BLaER1 treated with 17β-estradiol and CSF1 and Interleukin-3, amounts not matched to agents 10 nM and 100 nM (cell line): Measurements from ENCODE around the gene AGK.
"Not testable (repeated sequence)": the region's sequence is repeated elsewhere in the genome, so short reads cannot be mapped to it uniquely, and the experiment has no call there.

Experiments
- H3K27ac ChIP-seq, 11 experiments: shearing (Covaris generic); formaldehyde crosslinking; 2 replicates each; pipeline ENCODE4 v1.8.1; 2022
- H3K27me3 ChIP-seq, 11 experiments: shearing (Covaris generic); formaldehyde crosslinking; 2 replicates each; pipeline ENCODE4 v1.8.1; 2022
- H3K36me3 ChIP-seq, 11 experiments: shearing (Covaris generic); formaldehyde crosslinking; 2 replicates each; pipeline ENCODE4 v1.8.1; 2022
- H3K4me1 ChIP-seq, 10 experiments: shearing (Covaris generic); formaldehyde crosslinking; 2 replicates each; pipeline ENCODE4 v1.8.1; 2022
- H3K4me2 ChIP-seq, 11 experiments: shearing (Covaris generic); formaldehyde crosslinking; 2 replicates each; pipeline ENCODE4 v1.8.1; 2022
- H3K4me3 ChIP-seq, 10 experiments: shearing (Covaris generic); formaldehyde crosslinking; 2 replicates each; pipeline ENCODE4 v1.8.1; 2022
- H3K9ac ChIP-seq, 11 experiments: shearing (Covaris generic); formaldehyde crosslinking; 2 replicates each; pipeline ENCODE4 v1.8.1; 2022
- H3K9me3 ChIP-seq, 11 experiments: shearing (Covaris generic); formaldehyde crosslinking; replicated peaks in 1 of 11; 2 replicates each; pipeline ENCODE4 v1.8.1; 2022
- H4K20me1 ChIP-seq, 11 experiments: shearing (Covaris generic); formaldehyde crosslinking; 2 replicates each; pipeline ENCODE4 v1.8.1; 2022
- Cebpa-rat ChIP-seq, 11 experiments: shearing (Covaris generic); IDR thresholded peaks; 2 replicates each; pipeline ENCODE4 v1.8.1; 2022

The AGK gene

GRCh38 chr7:141685285-141686023, 134.2 kb downstream of the AGK start:
- H3K4me1 ChIP-seq: peaks cover 0 to 9% (median 0%) of the 10 kb centered on the region in 10 experiments; a peak in 3 of 20 replicates
- H4K20me1 ChIP-seq: peaks cover 0 to 5% (median 0%) of the 10 kb centered on the region in 11 experiments; a peak in 2 of 22 replicates
- H3K4me3 ChIP-seq: no peak overlapping the region
- no peak overlapping the region for H3K9ac ChIP-seq
- H3K4me2 ChIP-seq: no peak overlapping the region
- no peaks in the 10 kb centered on the region for H3K9me3 ChIP-seq
- no peak for TF ChIP-seq Cebpa-rat (IDR thresholded peaks at IDR 0.05)
- no peaks in the 10 kb centered on the region for H3K27me3 ChIP-seq
- H3K36me3 ChIP-seq: peaks cover 16 to 65% (median 42%) of the 10 kb centered on the region in 11 experiments; a peak in 21 of 22 replicates
- no peak overlapping the region for H3K27ac ChIP-seq

GRCh38 chr7:141686074-141686473, 134.9 kb downstream of the AGK start:
- Histone ChIP-seq H3K9ac (no peak overlapping the region), H3K27me3 (no peaks in the 10 kb centered on the region), H3K27ac (no peak overlapping the region), H3K9me3 (no peaks in the 10 kb centered on the region), H3K4me2 (no peak overlapping the region), H3K4me3 (no peak overlapping the region), H3K4me1 (peaks cover 0 to 9% (median 0%) of the 10 kb centered on the region in 10 experiments; a peak in 3 of 20 replicates), H3K36me3 (peaks cover 16 to 62% (median 38%) of the 10 kb centered on the region in 11 experiments; a peak in 21 of 22 replicates), H4K20me1 (peaks cover 0 to 5% (median 0%) of the 10 kb centered on the region in 11 experiments; a peak in 3 of 22 replicates)
- TF ChIP-seq Cebpa-rat (IDR thresholded peaks at IDR 0.05): no peak

- no peaks in the 10 kb centered on the region for H3K27me3 ChIP-seq
- H3K4me1 ChIP-seq: peaks cover 0 to 9% (median 0%) of the 10 kb centered on the region in 10 experiments; a peak in 3 of 20 replicates
- peaks cover 0 to 9% (median 0%) of the 10 kb centered on the region in 11 experiments; a peak in 4 of 22 replicates for H4K20me1 ChIP-seq
- H3K9me3 ChIP-seq: no peaks in the 10 kb centered on the region
- no peak for TF ChIP-seq Cebpa-rat (IDR thresholded peaks at IDR 0.05)
- no peak overlapping the region for H3K4me3 ChIP-seq
- H3K36me3 ChIP-seq: peaks cover 16 to 59% (median 34%) of the 10 kb centered on the region in 11 experiments; a peak in 21 of 22 replicates
- H3K4me2 ChIP-seq: peak overlapping the region in 2 of 11 experiments; percentile 11 to 25; a peak in 3 of 22 replicates
- H3K27ac ChIP-seq: no peak overlapping the region
- no peak overlapping the region for H3K9ac ChIP-seq
These were observed 135.5 kb downstream of the AGK start for GRCh38 chr7:141686670-141687069.

- Histone ChIP-seq H3K9me3 (no peaks in the 10 kb centered on the region), H3K27me3 (no peaks in the 10 kb centered on the region), H3K36me3 (peaks cover 8 to 45% (median 23%) of the 10 kb centered on the region in 11 experiments; a peak in 19 of 22 replicates), H3K27ac (no peak overlapping the region), H3K4me1 (peaks cover 0 to 9% (median 0%) of the 10 kb centered on the region in 10 experiments; a peak in 3 of 20 replicates), H3K4me2 (no peak overlapping the region), H3K9ac (no peak overlapping the region), H4K20me1 (peaks cover 0 to 9% (median 0%) of the 10 kb centered on the region in 11 experiments; a peak in 5 of 22 replicates), H3K4me3 (no peak overlapping the region)
- TF ChIP-seq Cebpa-rat (IDR thresholded peaks at IDR 0.05): no peak
These were observed 136.8 kb downstream of the AGK start for GRCh38 chr7:141688043-141688442.

GRCh38 chr7:141689072-141689825, 138.0 kb downstream of the AGK start:
- not testable (repeated sequence) for H3K27ac ChIP-seq, H3K4me1 ChIP-seq, H3K9ac ChIP-seq, H3K4me3 ChIP-seq, H3K4me2 ChIP-seq, H3K27me3 ChIP-seq, H3K9me3 ChIP-seq, H4K20me1 ChIP-seq
- peaks cover 8 to 35% (median 15%) of the 10 kb centered on the region in 11 experiments; a peak in 19 of 22 replicates for H3K36me3 ChIP-seq

- no peaks in the 10 kb centered on the region for H3K27me3 ChIP-seq
- no peak overlapping the region for H3K4me2 ChIP-seq
- peaks cover 0 to 14% (median 9%) of the 10 kb centered on the region in 11 experiments; a peak in 8 of 22 replicates for H4K20me1 ChIP-seq
These were observed 140.3 kb downstream of the AGK start for GRCh38 chr7:141691540-141691939.

GRCh38 chr7:141691961-141692360, 140.8 kb downstream of the AGK start:
- H4K20me1 ChIP-seq: peaks cover 0 to 18% (median 10%) of the 10 kb centered on the region in 11 experiments; a peak in 10 of 22 replicates
- H3K4me2 ChIP-seq: no peak overlapping the region
- H3K27ac ChIP-seq: no peak overlapping the region
- TF ChIP-seq Cebpa-rat (IDR thresholded peaks at IDR 0.05): no peak
- no peak overlapping the region for H3K4me3 ChIP-seq
- no peaks in the 10 kb centered on the region for H3K9me3 ChIP-seq
- no peak overlapping the region for H3K9ac ChIP-seq
- peaks cover 14 to 17% (median 15%) of the 10 kb centered on the region in 10 experiments; a peak in 19 of 20 replicates for H3K4me1 ChIP-seq
- H3K27me3 ChIP-seq: no peaks in the 10 kb centered on the region
- 0 out of 22 replicates have a peak, but pooled peaks cover 0 to 11% (median 0%) of the 10 kb centered on the region in 11 experiments for H3K36me3 ChIP-seq

More at GRCh38 chr7:141691540-141691939, 140.3 kb downstream of the AGK start:
- Histone ChIP-seq H3K4me3 (no peak overlapping the region), H3K36me3 (peaks cover 0 to 14% (median 0%) of the 10 kb centered on the region in 11 experiments; a peak in 6 of 22 replicates), H3K27ac (no peak overlapping the region), H3K9ac (no peak overlapping the region), H3K4me1 (peaks cover 9 to 17% (median 12%) of the 10 kb centered on the region in 10 experiments; a peak in 19 of 20 replicates), H3K9me3 (no peaks in the 10 kb centered on the region)
- TF ChIP-seq Cebpa-rat (IDR thresholded peaks at IDR 0.05): no peak

GRCh38 chr7:141693082-141693481, 141.9 kb downstream of the AGK start:
- Histone ChIP-seq H3K36me3 (0 out of 22 replicates have a peak, but pooled peaks cover 0 to 11% (median 0%) of the 10 kb centered on the region in 11 experiments), H3K9me3 (no peaks in the 10 kb centered on the region), H3K4me3 (no peak overlapping the region), H3K4me1 (peaks cover 23 to 28% (median 26%) of the 10 kb centered on the region in 10 experiments), H3K4me2 (no peak overlapping the region), H3K27me3 (no peaks in the 10 kb centered on the region), H4K20me1 (peaks cover 5 to 29% (median 14%) of the 10 kb centered on the region in 11 experiments; a peak in 14 of 22 replicates), H3K27ac (no peak overlapping the region), H3K9ac (no peak overlapping the region)
- 0 out of 22 replicates have a peak, but pooled peaks of 1 of the 11 experiments have one; percentile 39 for TF ChIP-seq Cebpa-rat (IDR thresholded peaks at IDR 0.05)
